Neural progenitor cell (in vitro differentiated cells): ENCODE data around the gene LINS1.

Source experiments
- EZH2 ChIP-seq: fragments of 200-600 bp; sonication (generic); IDR thresholded peaks from 2 replicates; pipeline ENCODE4 v1.6.1; 2017; ENCODE audit warnings: antibody characterized with exemption, mild to moderate bottlenecking, moderate library complexity
- TF ChIP-seq, protein P1 (sequence below): fragments of 200-600 bp; sonication (generic); IDR thresholded peaks from 2 replicates; pipeline ENCODE4 v1.5.1; 2017; ENCODE audit warnings: antibody characterized with exemption, mild to moderate bottlenecking

DNA sequence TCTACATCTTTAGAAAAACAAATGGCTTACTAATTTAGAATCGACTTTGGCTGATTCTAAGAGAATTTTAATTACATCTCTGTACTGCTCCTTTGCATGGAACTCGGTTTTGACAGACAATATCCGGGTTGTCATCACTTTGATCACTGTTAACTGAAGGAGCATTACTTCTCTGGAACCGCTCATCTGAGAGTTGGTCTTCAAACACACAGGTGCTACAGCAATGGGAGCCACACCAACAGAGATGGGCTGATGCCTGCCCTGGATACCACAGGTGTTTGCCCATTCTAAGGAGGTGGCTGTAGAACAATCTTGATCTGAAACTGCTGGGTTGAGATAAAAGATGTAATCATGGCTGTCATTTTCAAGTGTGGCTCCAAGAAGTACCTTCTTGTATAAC lies 21.6 kb downstream of the LINS1 start:
- TF ChIP-seq, protein P1, sequence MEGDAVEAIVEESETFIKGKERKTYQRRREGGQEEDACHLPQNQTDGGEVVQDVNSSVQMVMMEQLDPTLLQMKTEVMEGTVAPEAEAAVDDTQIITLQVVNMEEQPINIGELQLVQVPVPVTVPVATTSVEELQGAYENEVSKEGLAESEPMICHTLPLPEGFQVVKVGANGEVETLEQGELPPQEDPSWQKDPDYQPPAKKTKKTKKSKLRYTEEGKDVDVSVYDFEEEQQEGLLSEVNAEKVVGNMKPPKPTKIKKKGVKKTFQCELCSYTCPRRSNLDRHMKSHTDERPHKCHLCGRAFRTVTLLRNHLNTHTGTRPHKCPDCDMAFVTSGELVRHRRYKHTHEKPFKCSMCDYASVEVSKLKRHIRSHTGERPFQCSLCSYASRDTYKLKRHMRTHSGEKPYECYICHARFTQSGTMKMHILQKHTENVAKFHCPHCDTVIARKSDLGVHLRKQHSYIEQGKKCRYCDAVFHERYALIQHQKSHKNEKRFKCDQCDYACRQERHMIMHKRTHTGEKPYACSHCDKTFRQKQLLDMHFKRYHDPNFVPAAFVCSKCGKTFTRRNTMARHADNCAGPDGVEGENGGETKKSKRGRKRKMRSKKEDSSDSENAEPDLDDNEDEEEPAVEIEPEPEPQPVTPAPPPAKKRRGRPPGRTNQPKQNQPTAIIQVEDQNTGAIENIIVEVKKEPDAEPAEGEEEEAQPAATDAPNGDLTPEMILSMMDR = no peak
- no peak for TF ChIP-seq EZH2
